ENCODE data around the gene PDE8B.

PDE8B gene

DNA sequence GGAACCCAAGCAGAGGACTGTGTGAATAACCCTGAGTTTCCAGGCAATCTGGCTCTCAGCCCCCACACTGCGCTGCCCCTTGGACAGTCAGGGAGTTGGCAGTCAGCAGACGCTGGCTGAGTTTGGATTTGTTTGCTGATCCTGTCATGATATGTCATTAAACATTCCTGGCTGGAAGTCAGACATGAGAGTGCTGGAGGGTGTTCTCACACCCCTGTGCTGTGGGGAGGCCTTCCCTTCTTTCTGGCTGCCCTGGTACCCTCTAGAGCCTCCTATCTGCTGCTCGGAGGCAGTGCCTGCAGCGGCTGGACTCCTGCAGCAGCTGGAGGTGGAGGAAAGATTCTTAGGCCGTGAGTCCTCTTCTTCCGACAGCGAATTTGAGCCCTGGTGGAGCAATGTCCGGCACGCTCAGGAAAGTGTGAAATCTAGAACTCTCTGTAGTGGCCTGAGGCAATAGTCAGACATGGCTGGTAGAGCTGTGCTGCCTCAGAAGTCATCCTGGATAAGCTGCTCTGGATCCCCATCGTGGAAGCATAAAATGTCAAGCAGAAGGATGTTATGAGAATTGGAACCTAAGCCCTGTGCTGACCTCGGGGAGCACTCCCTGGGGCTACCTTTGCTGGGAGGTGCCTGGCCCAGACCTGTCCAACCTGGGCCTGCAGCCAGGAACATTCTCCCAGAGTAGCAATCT is 72.0 kb downstream of the PDE8B start:
- in situ Hi-C loops (cut with MboI; ENCODE audit: low sequenced_read_pairs): no loop called here

DNA sequence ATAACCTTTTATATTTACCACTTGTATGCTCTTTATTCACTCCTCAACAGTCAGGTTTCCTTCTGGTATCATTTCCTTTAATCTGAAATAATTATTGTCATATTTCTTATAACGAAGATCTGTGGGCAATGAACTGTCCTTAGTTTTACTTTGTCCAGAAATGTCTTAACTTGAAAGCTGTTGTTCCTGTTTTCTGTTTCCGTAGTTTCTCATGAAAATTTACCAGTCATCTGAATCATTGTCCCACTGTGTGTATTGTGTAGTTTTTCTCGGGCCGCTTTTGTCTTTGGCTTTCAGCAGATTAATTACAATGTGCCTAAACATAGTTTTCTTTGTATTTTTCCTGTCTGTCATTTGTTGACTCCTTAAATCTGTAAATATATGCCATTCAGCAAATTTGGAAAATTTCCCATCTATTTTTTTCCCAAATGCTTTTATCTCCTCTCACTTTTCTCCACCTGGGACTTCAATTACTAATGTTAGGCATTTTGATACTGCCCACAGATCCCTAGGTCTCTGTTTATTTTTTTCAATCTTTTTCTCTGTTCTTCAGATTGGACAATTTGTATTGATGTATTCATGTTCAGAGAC is 74.9 kb downstream of the PDE8B start:
- in situ Hi-C loops (cut with MboI; ENCODE audit: low sequenced_read_pairs): no loop called here

DNA sequence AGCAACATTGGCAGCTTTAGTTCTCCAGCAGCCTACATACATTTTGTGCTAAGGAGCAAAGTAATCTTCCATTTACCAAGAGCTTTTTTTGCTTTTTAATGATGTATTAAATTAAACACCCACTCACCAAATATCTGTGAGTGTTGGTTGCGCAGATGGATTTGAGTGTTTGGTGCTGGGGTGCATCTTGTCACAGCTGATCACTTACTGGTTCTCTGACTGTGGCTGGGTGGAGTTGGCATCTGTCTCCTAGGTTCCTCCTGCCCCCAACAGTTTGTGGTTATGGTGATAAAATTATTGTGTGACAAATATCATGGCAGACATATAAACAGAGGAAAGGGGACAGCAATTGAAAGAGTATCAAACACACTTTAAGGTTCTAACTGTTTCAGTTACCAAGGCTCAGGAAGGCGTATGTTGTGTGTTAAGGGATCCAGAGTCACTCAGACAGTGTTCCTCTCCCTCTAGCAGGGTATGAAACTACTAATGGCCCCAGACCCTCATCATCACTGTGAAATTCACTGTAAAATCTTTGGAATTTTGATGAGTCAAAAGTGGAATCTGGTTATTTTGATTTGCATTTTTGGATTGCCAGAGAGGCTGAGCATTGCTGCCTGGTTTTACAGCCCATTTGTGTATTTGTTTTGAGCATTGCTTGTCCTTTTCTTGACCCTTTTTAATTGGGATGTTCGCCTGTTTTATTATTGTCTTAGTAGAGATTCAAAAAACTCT is 81.7 kb downstream of the PDE8B start:
- in situ Hi-C loops (cut with MboI; ENCODE audit: low sequenced_read_pairs): no loop called here

DNA sequence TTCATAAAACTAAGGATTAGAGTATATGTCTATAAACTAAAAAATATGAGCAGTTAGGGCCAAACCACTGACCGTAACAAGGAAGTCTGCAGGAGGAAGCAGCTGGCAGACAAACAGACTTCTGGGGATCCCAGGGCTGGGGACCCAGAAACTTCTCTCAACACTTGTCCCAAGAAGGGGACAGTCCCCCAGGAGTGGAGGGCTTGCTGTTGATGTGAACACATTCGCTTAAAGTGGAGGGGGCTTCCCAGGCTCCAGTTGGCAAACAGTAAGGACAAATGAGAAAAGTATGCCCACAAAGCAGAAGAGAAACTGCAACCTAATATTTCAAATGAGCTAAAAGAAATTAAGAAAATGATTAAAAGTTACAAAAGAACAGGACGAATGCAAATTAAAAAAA is 83.7 kb downstream of the PDE8B start:
- in situ Hi-C loops (cut with MboI; ENCODE audit: low sequenced_read_pairs): no loop called here

DNA sequence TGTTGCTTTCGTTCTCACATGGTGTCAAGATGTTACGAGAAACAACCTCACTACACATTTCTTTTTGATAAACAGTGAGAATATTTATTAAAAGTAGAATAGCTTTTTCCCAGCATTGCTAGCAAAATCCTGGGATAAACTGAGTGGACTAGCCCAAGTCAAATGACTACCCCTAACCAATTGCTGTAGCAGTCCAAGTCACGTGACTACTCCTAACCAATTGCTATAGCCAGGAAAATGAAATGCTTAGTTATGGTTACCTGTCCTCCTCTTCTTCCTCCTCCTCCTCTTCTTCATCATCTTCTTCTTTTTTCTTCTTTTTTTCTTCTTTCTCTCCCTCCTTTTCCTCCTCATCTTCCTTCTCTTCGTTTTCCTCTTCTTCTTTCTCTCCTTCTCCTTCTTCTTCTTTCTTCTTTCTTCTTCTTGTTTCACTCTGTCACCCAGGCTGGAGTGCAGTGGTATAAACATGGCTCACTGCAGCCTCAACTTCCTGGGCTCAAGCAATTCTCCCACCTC is 85.4 kb downstream of the PDE8B start:
- in situ Hi-C loops (cut with MboI; ENCODE audit: low sequenced_read_pairs): no loop called here

DNA sequence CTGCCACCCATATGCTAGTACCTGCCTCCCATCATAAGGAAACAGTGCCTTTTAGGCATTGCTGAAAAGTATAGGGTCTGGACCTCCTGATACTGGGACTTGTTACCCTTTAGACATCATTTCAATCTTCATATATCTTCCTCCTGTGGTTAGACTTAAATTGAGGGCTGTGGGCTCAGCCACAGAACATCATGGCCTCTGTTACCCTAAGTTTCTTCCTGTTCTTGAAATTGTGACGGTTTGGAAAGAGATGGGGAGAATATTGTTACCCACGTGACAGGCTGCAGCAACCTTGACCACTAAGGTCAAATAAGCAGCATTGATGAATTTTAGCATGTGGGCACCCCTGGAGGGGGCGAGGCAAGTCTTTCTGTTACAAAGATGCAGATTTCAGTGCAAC is 87.7 kb downstream of the PDE8B start:
- in situ Hi-C loops (cut with MboI; ENCODE audit: low sequenced_read_pairs): no loop called here

DNA sequence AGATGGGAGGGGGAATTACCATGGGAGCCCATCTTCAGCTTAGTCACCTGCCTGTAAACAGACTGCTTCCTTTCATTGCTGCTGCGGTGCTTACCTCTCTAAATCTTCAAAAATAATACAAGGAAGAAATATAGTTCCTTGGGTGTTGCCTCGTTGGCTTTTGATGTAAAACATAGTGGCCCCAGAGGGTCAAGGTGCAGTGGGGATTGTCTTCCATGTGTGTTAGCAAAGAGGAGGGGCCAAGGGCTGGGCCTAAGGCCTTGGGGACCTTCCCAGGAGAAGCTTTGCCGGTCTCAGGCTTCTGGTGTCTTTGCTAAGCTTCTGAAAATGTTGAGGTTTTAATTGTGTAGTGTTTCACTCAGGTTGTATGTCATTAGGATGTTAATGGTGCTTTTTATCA is 90.0 kb downstream of the PDE8B start:
- in situ Hi-C loops (cut with MboI; ENCODE audit: low sequenced_read_pairs): no loop called here

DNA sequence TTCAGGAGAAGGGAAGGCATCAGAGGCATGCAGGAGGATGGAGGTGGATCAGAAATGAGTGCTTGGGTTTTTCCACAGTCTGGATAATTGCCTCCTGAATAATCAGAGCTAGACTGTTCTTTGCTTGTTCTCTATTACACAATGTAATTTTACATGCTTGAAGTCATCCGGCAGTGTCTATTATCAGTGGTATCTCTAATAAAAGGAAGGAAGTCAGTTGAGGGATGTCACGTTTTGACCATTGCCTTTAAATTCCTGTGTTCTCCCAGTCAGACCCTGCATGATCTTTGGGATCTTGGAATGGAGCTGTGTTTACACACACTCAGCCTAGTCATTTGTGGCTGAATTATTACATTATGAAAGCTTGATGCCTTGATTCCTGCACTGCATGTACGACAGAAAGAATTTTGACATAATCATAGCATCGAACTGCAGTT is 91.0 kb downstream of the PDE8B start:
- in situ Hi-C loops (cut with MboI; ENCODE audit: low sequenced_read_pairs): no loop called here

DNA sequence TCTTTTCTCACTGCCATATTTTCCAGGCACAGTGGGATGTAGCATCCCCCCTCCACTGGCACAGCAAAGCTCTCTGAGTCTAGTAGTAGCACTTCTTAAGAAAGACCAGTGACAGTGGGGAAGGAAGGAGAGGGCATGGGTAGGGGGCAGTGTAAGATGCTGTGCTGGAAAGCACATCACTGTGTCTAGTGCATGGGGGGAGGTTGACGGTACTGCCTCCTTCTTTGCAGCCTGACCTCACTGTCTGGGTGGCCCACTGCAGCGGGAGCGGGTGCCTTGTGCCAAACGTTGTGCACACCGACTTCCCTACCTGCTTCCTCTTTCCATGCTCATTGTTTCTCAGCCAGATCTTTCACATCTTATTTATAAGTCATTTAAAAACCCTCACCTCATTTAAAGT is 91.8 kb downstream of the PDE8B start:
- in situ Hi-C loops (cut with MboI; ENCODE audit: low sequenced_read_pairs): no loop called here

DNA sequence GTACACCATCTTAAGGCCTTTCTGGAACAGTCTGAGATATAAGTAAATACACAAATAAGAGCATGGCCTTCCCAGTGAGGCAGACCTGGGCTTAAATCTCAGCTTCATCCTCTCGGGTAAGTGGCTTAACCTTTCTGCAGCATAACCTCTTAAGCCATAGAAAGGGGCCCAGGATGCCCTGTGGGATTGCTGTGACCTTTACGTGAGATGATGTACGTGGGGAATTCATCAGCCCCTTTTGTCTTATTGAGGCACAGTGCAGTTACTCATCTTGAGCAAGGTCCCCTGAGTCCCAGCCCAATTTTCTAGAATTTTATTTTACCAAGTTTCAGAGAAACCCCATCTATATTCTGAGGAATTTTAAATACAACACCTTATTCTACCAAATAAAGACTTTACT is 92.2 kb downstream of the PDE8B start:
- in situ Hi-C loops (cut with MboI; ENCODE audit: low sequenced_read_pairs): no loop called here

DNA sequence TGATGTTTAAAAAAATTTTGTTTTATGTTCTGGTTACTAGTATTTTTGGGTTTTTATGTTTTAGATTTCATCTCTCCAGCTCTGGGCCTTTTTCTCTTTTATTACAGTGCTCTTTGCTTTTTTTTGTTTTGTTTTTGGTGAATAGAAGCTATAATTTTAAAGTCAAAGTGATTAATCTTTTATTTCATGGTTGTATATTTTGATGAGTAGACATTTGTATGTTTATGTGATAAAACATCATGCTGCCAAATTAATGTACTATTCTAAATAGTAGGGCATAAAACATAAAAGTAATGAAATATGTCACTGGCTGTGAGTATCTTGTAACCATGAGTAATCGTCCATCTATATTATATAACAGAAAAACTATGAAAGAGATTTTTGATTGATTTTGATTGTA is 93.9 kb downstream of the PDE8B start:
- in situ Hi-C loops (cut with MboI; ENCODE audit: low sequenced_read_pairs): no loop called here

DNA sequence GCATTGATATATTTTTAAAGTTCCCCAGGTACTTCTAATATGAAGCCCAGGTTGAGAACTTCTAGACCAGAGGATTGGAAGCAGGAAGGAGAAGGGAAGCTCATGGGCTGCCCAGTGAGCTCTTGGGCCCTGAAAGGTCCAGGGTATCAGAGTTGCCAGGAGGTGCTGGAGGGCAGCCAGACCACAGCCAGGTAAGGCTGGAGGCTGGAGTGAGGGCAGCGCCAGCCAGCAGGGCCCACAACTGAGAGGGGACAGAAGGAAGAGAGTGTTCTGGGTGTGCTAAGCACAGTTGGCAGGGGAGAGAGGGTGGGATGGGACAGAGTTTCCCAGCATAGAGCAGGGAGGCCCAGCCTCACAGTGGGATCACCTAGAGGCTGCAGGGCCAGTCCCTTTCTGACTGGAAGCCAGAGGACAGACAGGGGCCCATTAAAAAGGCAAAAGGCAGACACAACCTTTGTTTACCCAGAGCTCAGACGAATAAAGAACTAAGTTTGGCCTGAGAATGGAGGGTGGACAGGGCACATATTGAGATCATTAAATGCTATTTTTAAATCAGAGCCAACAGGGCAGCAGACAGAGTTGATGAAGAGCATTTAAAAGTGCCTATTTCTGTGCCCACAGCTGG is 94.9 kb downstream of the PDE8B start:
- in situ Hi-C loops (cut with MboI; ENCODE audit: low sequenced_read_pairs): no loop called here

DNA sequence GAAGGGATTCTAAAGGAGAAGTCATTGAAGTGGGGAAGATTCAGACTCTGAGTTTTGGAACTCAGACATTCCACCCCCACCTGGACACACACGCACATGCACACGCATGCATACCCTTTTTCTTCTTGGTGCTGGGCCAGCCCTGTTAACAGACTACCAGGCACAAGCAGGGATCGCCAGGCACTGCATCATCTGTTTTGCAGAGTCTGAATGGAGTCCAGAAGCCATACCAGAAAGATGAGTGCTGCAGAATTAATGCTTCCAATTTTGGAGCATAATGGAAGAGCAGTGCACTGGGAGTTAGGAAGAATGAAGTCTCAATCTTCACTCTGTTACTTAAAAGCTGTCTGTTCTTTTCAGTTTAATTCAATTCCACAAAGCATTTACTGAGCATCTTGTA is 95.5 kb downstream of the PDE8B start:
- in situ Hi-C loops (cut with MboI; ENCODE audit: low sequenced_read_pairs): no loop called here

DNA sequence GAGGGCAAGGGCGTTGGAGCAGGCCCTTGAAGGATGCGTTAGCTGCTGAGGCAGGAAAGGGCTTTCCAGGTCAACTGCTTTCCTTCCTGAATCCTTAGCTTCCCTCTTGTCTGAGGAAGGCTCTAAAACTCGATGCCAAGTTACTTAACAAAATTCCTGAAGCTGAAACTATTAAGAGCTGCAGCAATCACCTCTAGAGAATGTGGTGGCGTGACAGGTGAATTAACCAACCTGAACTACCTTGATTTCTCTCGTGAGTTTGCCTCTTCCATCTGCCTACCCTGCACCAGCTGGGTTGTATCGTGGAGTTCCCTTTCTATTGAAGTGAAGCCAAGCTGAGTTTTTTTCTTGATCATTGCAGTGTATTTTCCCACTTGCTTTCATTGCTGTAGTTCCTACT is 96.1 kb downstream of the PDE8B start:
- in situ Hi-C loops (cut with MboI; ENCODE audit: low sequenced_read_pairs): no loop called here

DNA sequence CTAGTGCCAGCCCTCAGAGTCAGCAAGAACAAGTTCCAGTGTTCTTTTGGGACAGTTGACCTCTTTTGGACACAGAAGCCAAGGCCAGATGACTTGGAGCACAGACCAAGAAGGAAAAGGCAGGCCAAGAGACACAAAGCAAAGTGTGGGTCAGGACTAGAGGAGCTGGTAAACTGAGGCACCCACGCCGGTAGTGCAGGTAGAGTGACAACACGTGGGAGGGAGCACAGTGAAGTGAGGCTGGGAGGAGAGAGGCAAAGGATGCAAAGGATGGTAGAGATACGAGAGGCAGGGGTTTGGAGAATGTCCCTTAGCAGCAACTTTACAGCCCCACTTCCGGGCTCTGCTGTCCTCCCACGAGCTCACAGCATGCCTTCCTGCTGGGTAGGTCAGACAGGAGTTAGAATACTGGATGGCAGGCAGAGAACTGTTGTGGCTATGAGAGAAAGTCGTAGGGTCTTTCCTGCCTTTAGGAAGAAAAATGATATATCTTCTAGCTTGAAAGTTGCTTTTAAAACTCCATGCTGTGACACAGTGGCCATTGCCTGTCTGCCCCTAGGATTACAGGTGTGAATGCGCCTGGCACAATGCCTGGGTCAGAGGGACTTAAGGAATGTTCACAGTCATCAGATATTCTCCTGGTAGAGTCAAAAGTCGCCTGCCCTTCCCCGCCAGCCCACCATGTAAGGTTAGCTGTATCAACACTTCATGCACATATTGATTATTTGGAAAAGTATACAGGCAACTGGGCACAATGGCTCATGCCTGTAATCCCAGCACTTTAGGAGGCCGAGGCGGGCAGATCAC is 97.9 kb downstream of the PDE8B start:
- in situ Hi-C loops (cut with MboI; ENCODE audit: low sequenced_read_pairs): no loop called here

DNA sequence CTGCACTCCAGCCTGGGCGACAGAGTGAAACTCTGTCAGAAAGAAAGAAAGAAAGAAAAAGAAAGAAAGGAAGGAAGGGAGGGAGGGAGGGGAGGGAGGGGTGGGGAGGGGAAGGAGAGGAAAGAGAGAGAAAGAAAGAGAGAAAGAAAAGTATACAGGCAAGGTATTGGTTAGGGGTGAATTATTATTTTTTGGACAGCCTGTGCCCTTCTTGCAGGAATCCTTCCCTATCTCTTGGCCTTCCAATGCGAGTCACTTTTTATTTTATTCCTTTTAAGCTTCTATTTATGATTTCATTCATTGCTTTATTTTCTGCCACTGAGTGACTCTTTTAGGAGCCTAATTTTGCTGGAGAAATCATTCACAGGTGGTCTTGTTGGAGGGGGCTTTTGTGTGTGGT is 98.7 kb downstream of the PDE8B start:
- in situ Hi-C loops (cut with MboI; ENCODE audit: low sequenced_read_pairs): no loop called here

DNA sequence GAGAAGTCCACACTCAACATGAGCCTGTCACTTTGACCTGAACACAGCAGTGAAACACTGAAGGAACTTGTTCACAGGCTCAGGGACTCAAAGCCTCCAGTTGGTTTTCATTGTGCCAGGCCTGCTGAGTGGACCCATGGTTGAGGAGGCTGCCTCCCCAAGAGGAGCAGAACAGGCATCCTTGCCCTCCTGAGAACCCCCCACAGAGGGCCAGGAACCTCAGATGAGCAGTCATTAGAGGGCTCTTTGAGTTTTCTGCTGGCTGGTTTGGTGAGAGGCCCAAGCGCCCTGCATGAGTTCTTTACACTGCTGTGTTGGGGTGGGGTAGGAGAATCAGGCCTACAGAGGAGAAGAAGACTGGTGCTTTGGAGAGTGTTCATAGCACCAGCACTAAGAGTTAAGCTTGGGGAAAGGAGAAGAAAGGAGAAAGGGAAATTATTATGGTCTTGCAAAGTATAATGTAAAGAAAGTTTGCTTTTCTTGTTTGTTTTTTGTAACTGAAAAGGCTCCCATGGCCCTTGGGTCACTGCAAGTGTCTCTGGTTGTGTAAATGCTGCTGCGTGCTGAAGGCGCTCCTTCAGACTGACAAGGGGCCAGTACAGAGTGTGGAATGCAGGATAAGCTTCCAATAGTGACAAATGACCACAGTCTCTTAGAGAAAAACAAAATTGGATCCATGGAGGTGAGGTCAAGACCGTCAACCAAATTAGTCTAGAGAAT is 100.2 kb downstream of the PDE8B start:
- in situ Hi-C loops (cut with MboI; ENCODE audit: low sequenced_read_pairs): no loop called here

DNA sequence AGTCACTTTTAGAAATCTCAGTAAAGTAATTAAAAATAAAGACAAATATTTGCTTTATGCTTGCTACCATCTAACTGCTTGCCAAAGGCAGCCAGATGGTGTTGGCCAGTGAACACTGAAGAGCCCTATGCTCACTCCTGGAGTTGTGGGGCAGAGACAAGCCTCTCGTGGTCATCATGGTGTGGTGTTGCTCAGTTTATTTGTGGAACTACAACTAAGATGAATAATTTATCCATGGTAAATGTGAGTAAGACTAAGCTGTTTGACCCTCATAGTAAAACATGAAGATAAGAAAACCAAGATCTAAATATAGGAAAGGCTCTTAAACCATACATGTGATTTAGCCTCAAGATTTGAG is 100.7 kb downstream of the PDE8B start:
- in situ Hi-C loops (cut with MboI; ENCODE audit: low sequenced_read_pairs): no loop called here

DNA sequence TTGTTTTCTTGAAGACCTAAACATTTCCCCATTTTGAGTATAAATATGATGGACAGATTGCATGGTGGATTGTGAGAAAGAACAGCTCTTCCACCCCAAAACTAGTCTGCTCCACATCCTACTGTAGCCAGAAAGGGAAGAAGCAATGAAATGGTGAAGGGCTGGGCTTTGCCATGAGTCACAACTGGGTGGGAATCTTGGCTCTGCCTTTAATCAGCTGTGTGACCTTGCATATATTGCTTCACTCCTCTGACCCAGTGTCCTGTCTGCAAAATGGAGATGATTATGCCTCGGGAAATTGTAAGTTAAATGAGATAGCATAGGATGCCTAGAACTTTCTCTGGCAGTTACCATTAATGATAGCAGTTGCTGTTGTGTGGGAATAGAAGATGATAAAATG is 101.9 kb downstream of the PDE8B start:
- in situ Hi-C loops (cut with MboI; ENCODE audit: low sequenced_read_pairs): no loop called here
